Upper lobe of right lung (tissue), 1 donor: Measurements from ENCODE around the gene TTC1. TPM values are rescaled to one million over a fixed set of nuclear protein-coding genes. Genes with fewer than 3 reads are reported as not detected.

Experiments
- ATAC-seq: fragments of 200-7000 bp; cut with Tn5 transposase; one replicate; pipeline ENCODE4 v1.9.1; 2020; ENCODE audit warnings: mild to moderate bottlenecking, moderate library complexity
- DNase-seq: peaks from one replicate; pipeline ENCODE4 v3.0.0-alpha.2; 2020
- H3K27ac ChIP-seq: fragments of 200-600 bp; one replicate; pipeline ENCODE4 v1.8.0; 2022
- H3K27me3 ChIP-seq: fragments of 200-600 bp; one replicate; pipeline ENCODE4 v1.8.0; 2022; ENCODE audit warnings: mild to moderate bottlenecking
- H3K36me3 ChIP-seq: fragments of 200-600 bp; one replicate; pipeline ENCODE4 v1.8.0; 2022
- H3K4me1 ChIP-seq: fragments of 200-600 bp; one replicate; pipeline ENCODE4 v1.8.0; 2022
- H3K4me3 ChIP-seq: fragments of 200-600 bp; one replicate; pipeline ENCODE4 v1.8.0; 2022; ENCODE audit warnings: mild to moderate bottlenecking
- H3K9me3 ChIP-seq: fragments of 200-600 bp; one replicate; pipeline ENCODE4 v1.8.0; 2022
- CTCF ChIP-seq: fragments of 200-600 bp; IDR thresholded peaks from one replicate; pipeline ENCODE4 v1.8.0; 2022; ENCODE audit warnings: antibody characterized with exemption
- intact Hi-C: fragments of 100-400 bp; cut with DNase I; formaldehyde crosslinking; loops from one replicate; pipeline ENCODE4 v1.11.0; 2022
- total RNA-seq: library from RNA; stranded (reverse); fragmentation: NEBNext Ultra II Directional; extraction: Animal tissue kit (Norgen Biotek cat#: 25700); gene quantifications from one replicate; pipeline ENCODE4 v1.2.1, GENCODE V29; 2021
- donor health status: DM: no; HTN: yes; CAD: no; lungs with severe emphysema.

TTC1 gene
- total RNA-seq, 1 donor from 2014 or later, result 39.6 TPM

- no peak overlapping the region for H3K27ac ChIP-seq
- H3K36me3 ChIP-seq, result peaks cover 33% of the 10 kb centered on the region
- TF ChIP-seq CTCF, result no peak
- no peaks in the 10 kb centered on the region for H3K27me3 ChIP-seq
- no peaks in the 10 kb centered on the region for H3K9me3 ChIP-seq
- no peak overlapping the region for H3K4me3 ChIP-seq
- peaks cover 5% of the 10 kb centered on the region for H3K4me1 ChIP-seq
- intact Hi-C loops, result no loop called here
- DNase-seq (no peak), ATAC-seq (peak; percentile 36)
These were observed 21.9 kb downstream of the TTC1 start for GRCh38 chr5:160030631-160031377.

- no peak for TF ChIP-seq CTCF
- Histone ChIP-seq H3K4me1 (peaks cover 5% of the 10 kb centered on the region), H3K9me3 (no peaks in the 10 kb centered on the region), H3K27ac (no peak overlapping the region), H3K27me3 (no peaks in the 10 kb centered on the region), H3K4me3 (no peak overlapping the region), H3K36me3 (peaks cover 49% of the 10 kb centered on the region)
- ATAC-seq (no peak), DNase-seq (no peak)
- intact Hi-C loops, result no loop called here
These were observed 24.8 kb downstream of the TTC1 start for GRCh38 chr5:160033546-160034252.

- ATAC-seq (no peak), DNase-seq (no peak)
- Histone ChIP-seq H3K4me3 (no peak overlapping the region), H3K9me3 (no peaks in the 10 kb centered on the region), H3K27ac (no peak overlapping the region), H3K36me3 (peaks cover 66% of the 10 kb centered on the region), H3K4me1 (no peaks in the 10 kb centered on the region), H3K27me3 (no peaks in the 10 kb centered on the region)
- intact Hi-C loops, result no loop called here
- no peak for TF ChIP-seq CTCF
These were observed 27.3 kb downstream of the TTC1 start for GRCh38 chr5:160036243-160036642.

- intact Hi-C loops, result no loop called here
- peaks cover 73% of the 10 kb centered on the region for H3K36me3 ChIP-seq
- no peaks in the 10 kb centered on the region for H3K4me1 ChIP-seq
- no peaks in the 10 kb centered on the region for H3K27me3 ChIP-seq
- no peak overlapping the region for H3K27ac ChIP-seq
- no peak for TF ChIP-seq CTCF
- no peak overlapping the region for H3K4me3 ChIP-seq
- no peak for DNase-seq
- H3K9me3 ChIP-seq, result no peaks in the 10 kb centered on the region
- no peak for ATAC-seq
These were observed 27.9 kb downstream of the TTC1 start for GRCh38 chr5:160036884-160037283.

- peaks cover 83% of the 10 kb centered on the region for H3K36me3 ChIP-seq
- no peak for DNase-seq
- H3K4me3 ChIP-seq, result no peak overlapping the region
- intact Hi-C loops, result no loop called here
- no peaks in the 10 kb centered on the region for H3K27me3 ChIP-seq
- H3K27ac ChIP-seq, result no peak overlapping the region
- H3K4me1 ChIP-seq, result no peaks in the 10 kb centered on the region
- H3K9me3 ChIP-seq, result no peaks in the 10 kb centered on the region
- no peak for TF ChIP-seq CTCF
- no peak for ATAC-seq
These were observed 31.0 kb downstream of the TTC1 start for GRCh38 chr5:160039810-160040470.
